HG03045 (cell line): ENCODE measurements around the gene WBP2NL.
"Not testable (repeated sequence)": the region's sequence is repeated elsewhere in the genome, so short reads cannot be mapped to it uniquely, and the experiment has no call there.

Experiments
- ATAC-seq: cut with Tn5 transposase; IDR thresholded peaks from one replicate; pipeline ENCODE4 v1.9.1; 2021; ENCODE audit warnings: mild to moderate bottlenecking, moderate library complexity; ENCODE audit not compliant: unreplicated experiment

WBP2NL gene

DNA sequence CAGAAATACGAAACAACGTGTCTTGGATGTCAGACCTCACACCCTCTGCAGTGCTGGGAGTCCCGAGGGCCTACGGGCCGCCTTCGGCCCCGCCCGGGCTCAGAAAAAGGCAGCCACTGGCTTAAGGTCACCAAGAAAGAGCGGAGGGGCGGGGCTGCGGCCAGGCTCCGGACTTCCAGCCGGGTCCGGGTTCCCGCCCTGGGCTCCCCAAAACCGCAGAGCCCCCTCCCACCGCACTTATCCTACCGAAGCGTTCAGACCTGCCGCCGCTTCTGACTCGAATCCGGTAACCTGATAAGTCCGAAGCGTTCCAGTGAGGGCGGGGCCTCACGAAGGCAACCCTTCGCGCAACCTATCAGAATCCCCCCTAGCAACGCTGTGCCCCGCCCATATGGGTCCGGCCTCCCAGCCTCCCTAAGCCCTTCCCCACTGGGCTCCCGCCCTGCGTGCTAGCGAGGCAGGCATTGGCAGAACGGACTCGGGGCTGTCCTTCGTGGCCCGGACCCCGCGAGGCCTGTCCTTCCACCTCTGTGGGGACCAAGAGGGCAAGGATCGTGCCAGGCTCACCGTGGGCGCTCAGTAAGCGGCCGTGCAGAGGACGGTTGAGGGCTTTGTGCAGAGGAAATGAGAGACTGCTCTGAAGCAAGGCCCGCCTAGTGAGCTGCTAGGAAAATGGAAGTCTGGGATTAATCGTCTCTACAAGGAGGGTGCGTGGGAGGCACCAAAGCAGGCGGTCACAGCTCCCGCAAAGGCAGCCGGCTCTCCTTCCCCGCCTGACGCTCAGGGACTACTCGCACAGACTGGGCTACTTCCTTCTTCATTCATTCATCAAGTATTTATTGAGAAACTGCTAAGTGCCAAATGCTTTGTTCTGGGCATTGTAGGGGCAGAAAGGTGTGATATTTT is 72.2 kb downstream of the WBP2NL start, which contains the start of gene NAGA:
Gene NAGA, minus strand, starts transcription at position 296 of the 906 bp plus-strand sequence. CDS start 515 bp downstream, outside the sequence.
- peak; percentile 92 for ATAC-seq

DNA sequence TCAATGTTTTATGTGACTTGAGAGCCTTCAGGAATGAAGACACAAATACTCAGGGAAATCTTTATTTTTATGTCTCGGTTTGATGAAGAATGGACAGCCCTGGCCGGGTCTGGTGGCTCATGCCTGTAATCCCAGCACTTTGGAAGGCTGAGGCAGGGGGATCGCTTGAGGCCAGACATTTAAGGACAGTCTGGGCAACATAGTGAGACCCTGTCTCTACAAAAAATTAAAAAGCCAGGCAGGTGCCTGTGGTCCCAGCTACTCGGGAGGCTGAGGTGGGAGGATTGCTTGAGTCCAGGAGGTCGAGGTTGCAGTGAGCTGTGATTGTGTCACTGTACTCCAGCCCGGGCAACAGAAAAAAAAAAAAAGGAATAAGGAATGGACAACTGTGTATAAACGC is 72.9 kb downstream of the WBP2NL start:
- not testable (repeated sequence) for ATAC-seq

DNA sequence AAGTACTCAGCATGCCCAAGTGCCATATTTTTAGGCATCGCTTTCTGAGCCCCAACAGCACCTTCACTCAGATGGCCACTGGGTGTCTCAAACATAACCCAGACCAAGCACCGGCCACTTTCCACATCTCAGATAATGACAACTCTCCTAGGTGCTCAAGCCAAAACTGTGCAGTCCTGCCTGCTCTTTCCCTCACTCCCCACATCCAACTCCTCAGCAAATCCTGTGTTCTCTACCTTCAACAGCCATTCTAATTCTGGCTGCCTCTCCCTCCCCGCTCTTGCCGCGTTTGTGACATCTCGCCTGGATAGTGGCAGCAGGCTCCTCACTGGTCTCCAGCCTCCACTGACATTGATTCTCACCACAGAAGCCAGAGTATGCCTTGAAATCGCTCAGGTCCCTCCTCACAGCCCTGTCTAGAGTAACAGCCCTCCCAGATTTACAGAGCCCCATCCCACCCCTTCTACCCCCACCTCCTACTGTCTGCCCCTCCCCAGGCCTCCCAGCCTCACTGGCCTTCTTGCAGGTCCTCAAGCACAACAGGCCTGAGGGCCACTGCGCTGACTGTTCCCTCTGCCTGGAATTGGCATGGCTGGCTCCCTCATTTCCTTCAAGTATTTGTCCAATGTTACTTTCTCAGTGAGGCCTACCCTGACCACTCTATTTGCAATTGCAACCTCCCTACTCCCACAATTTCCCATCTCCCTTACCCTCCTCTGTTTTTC is 74.2 kb downstream of the WBP2NL start:
- no peak for ATAC-seq

DNA sequence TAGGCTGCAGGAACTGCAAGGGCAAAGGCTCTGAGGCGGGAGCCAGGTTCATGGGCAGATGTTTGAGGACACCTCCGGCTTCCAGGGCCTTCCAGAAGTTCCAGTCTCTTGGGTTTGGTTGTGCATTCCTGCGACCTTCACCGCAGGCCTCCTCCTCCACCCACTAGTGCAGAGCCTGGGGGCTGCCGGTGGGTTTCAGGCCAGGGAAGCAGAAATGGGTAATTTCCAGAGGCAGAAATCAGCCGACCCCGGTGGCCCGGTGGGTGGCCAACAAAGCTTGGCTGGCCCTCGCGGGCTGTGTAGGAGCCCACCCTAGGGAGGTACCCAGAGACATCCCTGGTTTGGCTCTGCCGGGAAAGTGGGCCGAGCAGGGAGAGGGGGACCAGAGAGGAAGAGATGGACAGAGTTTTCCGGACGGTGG is 75.0 kb downstream of the WBP2NL start:
- ATAC-seq = no peak

DNA sequence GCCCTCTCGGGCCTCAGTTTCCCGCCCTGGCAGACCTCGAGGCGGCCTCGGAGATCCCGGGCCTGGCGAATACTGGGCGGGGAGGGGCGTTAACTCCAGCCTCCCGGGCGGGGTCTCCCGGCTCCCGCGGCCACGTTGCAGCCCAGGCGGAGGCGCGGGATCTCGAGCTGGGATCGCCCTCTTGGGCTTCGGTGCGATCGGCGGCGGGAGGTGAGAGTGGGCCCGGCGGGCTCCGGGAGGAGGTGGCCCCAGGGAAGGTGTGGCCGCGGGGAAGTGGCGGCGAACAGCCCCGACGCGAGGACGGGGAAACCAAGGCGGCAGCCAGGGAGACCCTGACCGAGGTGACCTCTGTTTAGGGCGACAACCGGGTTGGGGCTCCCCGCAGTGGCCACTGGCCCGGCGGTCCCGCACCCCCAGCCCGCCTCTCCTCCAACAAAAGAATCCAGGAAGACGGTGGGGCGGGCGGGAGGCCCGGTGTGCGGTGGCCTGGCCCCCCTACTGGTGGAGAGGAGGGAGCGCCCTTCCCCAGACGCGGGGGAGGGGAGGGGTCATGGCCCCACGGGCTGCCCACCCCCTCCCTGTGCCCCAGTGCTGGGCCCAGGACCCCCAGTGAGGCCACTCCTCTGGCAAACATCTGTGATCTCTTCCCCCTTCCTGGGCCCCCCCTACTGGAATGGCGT is 75.7 kb downstream of the WBP2NL start, which contains the start of gene PHETA2:
Gene PHETA2, plus strand, starts transcription at position 117 of the 680 bp plus-strand sequence. CDS start 3,046 bp downstream, outside the sequence.
- no peak for ATAC-seq

DNA sequence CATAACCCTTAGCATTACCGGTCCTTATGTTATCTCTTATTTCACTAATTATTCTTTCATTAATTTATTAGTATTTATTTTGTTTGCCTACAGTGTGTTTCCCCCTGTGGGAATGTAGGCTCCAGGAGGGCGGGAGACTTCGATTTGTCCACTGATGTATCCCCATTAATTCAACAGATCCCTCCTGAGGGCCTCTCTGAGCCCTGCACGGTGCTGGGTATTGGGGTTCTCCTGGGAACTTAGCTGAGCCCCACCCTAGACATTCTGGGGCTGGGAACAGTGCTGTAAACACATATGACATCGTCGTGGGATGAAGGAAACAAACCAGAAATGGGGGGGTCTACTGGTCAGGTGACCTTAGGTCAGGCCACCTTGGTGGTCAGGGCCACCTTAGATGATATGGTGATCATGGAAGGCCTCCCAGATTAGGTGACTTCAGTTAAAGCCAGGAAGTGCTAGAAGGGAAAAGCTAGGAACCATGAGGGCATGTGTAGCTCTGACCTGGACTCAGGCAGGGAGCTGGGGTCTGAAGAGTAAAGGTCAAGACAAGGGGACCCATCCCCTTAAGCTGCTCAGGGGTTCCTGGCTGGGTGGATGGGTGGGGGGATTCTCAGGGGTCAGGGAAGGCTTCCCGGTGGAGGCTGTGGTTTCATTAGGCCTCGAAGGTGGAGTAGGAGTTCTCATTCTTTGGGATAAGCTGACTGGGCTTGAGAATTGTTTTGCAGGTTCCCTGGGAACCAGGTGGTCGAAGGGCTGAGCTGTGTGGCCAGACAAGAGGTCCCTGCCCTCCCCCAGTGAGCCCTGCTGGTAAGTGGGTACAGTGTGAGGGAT is 76.5 kb downstream of the WBP2NL start:
- no peak for ATAC-seq

DNA sequence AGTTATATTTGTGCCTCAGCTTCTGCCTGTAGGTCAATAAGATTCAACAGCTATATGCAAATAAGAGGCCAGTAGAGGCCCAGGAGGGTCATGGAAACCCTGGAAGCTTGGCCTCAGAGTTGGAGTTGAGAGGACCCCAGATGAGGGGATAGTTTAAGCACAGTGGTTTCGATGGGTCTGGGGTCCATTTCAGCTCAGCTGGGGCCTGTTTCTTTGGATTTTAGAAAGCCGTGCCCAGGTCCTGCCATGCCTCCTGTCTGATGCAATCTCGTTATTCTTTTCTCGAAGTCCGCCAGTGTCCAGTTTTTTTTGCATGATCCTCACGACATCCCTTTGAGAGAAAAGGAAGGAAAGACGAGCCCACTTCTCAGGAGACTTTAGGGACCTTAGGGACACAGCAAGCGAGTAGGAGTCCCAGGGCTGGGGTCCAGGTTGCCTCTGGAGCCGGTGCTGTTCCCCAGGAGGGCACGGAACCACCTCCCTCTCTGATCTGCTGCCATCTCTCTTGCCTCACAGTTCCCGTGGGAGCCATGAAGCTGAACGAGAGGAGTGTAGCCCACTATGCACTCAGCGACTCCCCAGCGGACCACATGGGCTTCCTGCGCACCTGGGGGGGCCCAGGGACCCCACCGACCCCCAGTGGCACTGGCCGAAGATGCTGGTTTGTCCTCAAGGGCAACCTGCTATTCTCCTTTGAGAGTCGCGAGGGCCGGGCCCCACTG is 78.3 kb downstream of the WBP2NL start:
- ATAC-seq = no peak

DNA sequence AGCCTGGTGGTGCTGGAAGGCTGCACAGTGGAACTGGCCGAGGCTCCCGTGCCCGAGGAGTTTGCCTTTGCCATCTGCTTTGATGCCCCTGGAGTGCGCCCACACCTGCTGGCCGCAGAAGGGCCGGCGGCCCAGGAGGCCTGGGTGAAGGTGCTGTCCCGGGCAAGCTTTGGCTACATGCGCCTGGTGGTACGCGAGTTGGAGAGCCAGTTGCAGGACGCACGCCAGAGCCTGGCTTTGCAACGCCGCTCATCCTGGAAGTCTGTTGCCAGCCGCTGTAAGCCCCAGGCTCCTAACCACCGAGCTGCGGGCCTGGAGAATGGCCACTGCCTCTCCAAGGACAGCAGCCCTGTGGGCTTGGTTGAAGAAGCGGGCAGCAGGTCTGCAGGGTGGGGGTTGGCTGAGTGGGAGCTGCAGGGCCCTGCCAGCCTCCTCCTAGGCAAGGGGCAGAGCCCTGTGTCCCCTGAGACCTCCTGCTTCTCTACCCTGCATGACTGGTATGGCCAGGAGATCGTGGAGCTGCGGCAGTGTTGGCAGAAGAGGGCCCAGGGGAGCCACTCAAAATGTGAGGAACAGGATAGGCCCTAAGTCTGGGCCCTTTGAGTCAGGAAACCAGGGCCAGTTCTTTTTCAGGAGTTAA is 79.0 kb downstream of the WBP2NL start:
- no peak for ATAC-seq
